Measurements from ENCODE around the gene ARFGAP2.
A peak's percentile ranks its signal among the peaks of the same experiment; 100 is the strongest.

Gene ARFGAP2

GRCh38 chr11:47166368-47166767 is 10.3 kb downstream of the ARFGAP2 start:
- no peak for DNase-seq

GRCh38 chr11:47165253-47165840 is 11.3 kb downstream of the ARFGAP2 start:
- no peak for DNase-seq

- no peak for DNase-seq
Observed at GRCh38 chr11:47164321-47164720, 12.4 kb downstream of the ARFGAP2 start.

GRCh38 chr11:47163898-47164297 is 12.8 kb downstream of the ARFGAP2 start:
- DNase-seq, result no peak

GRCh38 chr11:47163193-47163592 is 13.5 kb downstream of the ARFGAP2 start:
- DNase-seq, result no peak

GRCh38 chr11:47162426-47162825 is 14.3 kb downstream of the ARFGAP2 start:
- DNase-seq, result no peak

GRCh38 chr11:47161890-47162289 is 14.8 kb downstream of the ARFGAP2 start:
- DNase-seq, result no peak

GRCh38 chr11:47161134-47161854 is 15.4 kb downstream of the ARFGAP2 start:
- DNase-seq, result peak; percentile 69

- no peak for DNase-seq
Observed at GRCh38 chr11:47160753-47161133, 15.9 kb downstream of the ARFGAP2 start.

GRCh38 chr11:47158242-47158641 is 18.4 kb downstream of the ARFGAP2 start:
- no peak for DNase-seq

- no peak for DNase-seq
Observed at GRCh38 chr11:47157805-47158204, 18.9 kb downstream of the ARFGAP2 start.

GRCh38 chr11:47156951-47157350 is 19.7 kb downstream of the ARFGAP2 start:
- DNase-seq, result no peak

- no peak for DNase-seq
Observed at GRCh38 chr11:47156333-47156732, 20.3 kb downstream of the ARFGAP2 start.

- DNase-seq, result no peak
Observed at GRCh38 chr11:47155879-47156278, 20.8 kb downstream of the ARFGAP2 start.

GRCh38 chr11:47154616-47155570 is 21.8 kb downstream of the ARFGAP2 start:
- DNase-seq, result peak; percentile 61

- DNase-seq, result peak; percentile 58
Observed at GRCh38 chr11:47152953-47153950, 23.4 kb downstream of the ARFGAP2 start.

GRCh38 chr11:47152126-47152952 is 24.3 kb downstream of the ARFGAP2 start:
- DNase-seq, result no peak

- DNase-seq, result no peak
Observed at GRCh38 chr11:47149782-47150181, 26.9 kb downstream of the ARFGAP2 start.

- no peak for DNase-seq
Observed at GRCh38 chr11:47148903-47149531, 27.7 kb downstream of the ARFGAP2 start.

- DNase-seq, result no peak
Observed at GRCh38 chr11:47148270-47148669, 28.4 kb downstream of the ARFGAP2 start.

- no peak for DNase-seq
Observed at GRCh38 chr11:47147681-47148080, 29.0 kb downstream of the ARFGAP2 start.

All from CD4-positive, alpha-beta T cell treated with Interleukin-6 for 4 hours (primary cell).